ENCODE results near the gene PDE4D. TPM values are rescaled to one million over a fixed set of nuclear protein-coding genes. Genes with fewer than 3 reads are reported as not detected.

The PDE4D gene
- total RNA-seq, 2 experiments from 2014 or later = 164 to 175 TPM

GRCh38 chr5:59346514-59346913 is 547.0 kb downstream of the PDE4D start:
- Histone ChIP-seq H3K4me1 (ENCODE audit: insufficient read depth, low read length) (no peaks in the 10 kb centered on the region), H3K4me3 (ENCODE audit: low read length) (no peak overlapping the region), H3K9me3 (ENCODE audit: control insufficient read depth in 1 of 2, insufficient read depth in 1 of 2, low read length in 2 of 2) (no peaks in the 10 kb centered on the region), H3K27ac (ENCODE audit: low read depth in 1 of 2, low read length in 2 of 2) (no peak overlapping the region), H3K36me3 (ENCODE audit: insufficient read depth, low read length) (no peaks in the 10 kb centered on the region), H3K27me3 (ENCODE audit: control insufficient read depth in 1 of 2, insufficient read depth in 2 of 2, low read length in 2 of 2) (peaks cover 0 to 9% of the 10 kb centered on the region in 2 experiments)
- Mint-ChIP-seq H3K4me1 (ENCODE audit: low read depth) (no peaks in the 10 kb centered on the region), H3K27ac (no peak overlapping the region), H3K36me3 (ENCODE audit: low read depth) (no peaks in the 10 kb centered on the region), H3K4me3 (no peak overlapping the region), H3K9me3 (no peaks in the 10 kb centered on the region), H3K27me3 (peaks cover 21% of the 10 kb centered on the region)
- intact Hi-C loops (cut with DNase I, micrococcal nuclease) = no loop called here
- ChIA-PET CTCF (no interaction called here), POLR2A (no interaction called here)
- no peak for DNase-seq
- no peak for TF ChIP-seq CTCF (IDR thresholded peaks at IDR 0.05)
- no peak for ATAC-seq (ENCODE audit: poor library complexity)

GRCh38 chr5:59342181-59342580 is 551.3 kb downstream of the PDE4D start:
- DNase-seq (peak in 2 of 14 experiments; percentile 6 to 11), ATAC-seq (ENCODE audit: poor library complexity) (peak; percentile 55)
- H3K27ac Mint-ChIP-seq = no peak overlapping the region
- no peak for TF ChIP-seq CTCF (IDR thresholded peaks at IDR 0.05)
- Histone ChIP-seq H3K9me3 (ENCODE audit: control insufficient read depth in 1 of 2, insufficient read depth in 1 of 2, low read length in 2 of 2) (no peaks in the 10 kb centered on the region), H3K4me3 (ENCODE audit: low read length) (no peak overlapping the region), H3K36me3 (ENCODE audit: insufficient read depth, low read length) (no peaks in the 10 kb centered on the region), H3K4me1 (ENCODE audit: insufficient read depth, low read length) (no peaks in the 10 kb centered on the region), H3K27ac (ENCODE audit: low read depth in 1 of 2, low read length in 2 of 2) (no peak overlapping the region), H3K27me3 (ENCODE audit: control insufficient read depth in 1 of 2, insufficient read depth in 2 of 2, low read length in 2 of 2) (peaks cover 0 to 21% of the 10 kb centered on the region in 2 experiments)
- no peaks in the 10 kb centered on the region for H3K9me3 Mint-ChIP-seq
- H3K4me3 Mint-ChIP-seq = no peak overlapping the region
- H3K27me3 Mint-ChIP-seq = peaks cover 38% of the 10 kb centered on the region
- CTCF ChIA-PET = interaction anchor here (0.9 to 2.1 kb wide), 3 partner anchors 10 to 16 kb away, joined by 3 to 7 read pairs (median 3); no protein-coding TSS in a partner anchor
- intact Hi-C loops (cut with DNase I, micrococcal nuclease) = no loop called here
- no peaks in the 10 kb centered on the region for H3K36me3 Mint-ChIP-seq (ENCODE audit: low read depth)
- POLR2A ChIA-PET = interaction anchor here (0.8 kb wide), 1 partner anchor 10 kb away, joined by 3 read pairs; no protein-coding TSS in a partner anchor
- no peaks in the 10 kb centered on the region for H3K4me1 Mint-ChIP-seq (ENCODE audit: low read depth)

- H3K4me3 ChIP-seq (ENCODE audit: low read length) = no peak overlapping the region
- H3K4me1 ChIP-seq (ENCODE audit: insufficient read depth, low read length) = no peaks in the 10 kb centered on the region
- no peaks in the 10 kb centered on the region for H3K36me3 ChIP-seq (ENCODE audit: insufficient read depth, low read length)
- H3K27me3 Mint-ChIP-seq = peaks cover 40% of the 10 kb centered on the region
- H3K9me3 Mint-ChIP-seq = no peaks in the 10 kb centered on the region
- DNase-seq (no peak), ATAC-seq (ENCODE audit: poor library complexity) (no peak)
- intact Hi-C loops (cut with DNase I, micrococcal nuclease) = no loop called here
- CTCF ChIA-PET = interaction anchor here (0.9 to 2.1 kb wide), 2 partner anchors 14 to 16 kb away, joined by 3 to 7 read pairs; no protein-coding TSS in a partner anchor
- H3K36me3 Mint-ChIP-seq (ENCODE audit: low read depth) = no peaks in the 10 kb centered on the region
- H3K9me3 ChIP-seq (ENCODE audit: control insufficient read depth in 1 of 2, insufficient read depth in 1 of 2, low read length in 2 of 2) = no peaks in the 10 kb centered on the region
- H3K4me3 Mint-ChIP-seq = no peak overlapping the region
- no peak overlapping the region for H3K27ac Mint-ChIP-seq
- no peak overlapping the region for H3K27ac ChIP-seq (ENCODE audit: low read depth in 1 of 2, low read length in 2 of 2)
- POLR2A ChIA-PET = interaction anchor here (0.8 kb wide), 1 partner anchor 11 kb away, joined by 3 read pairs; no protein-coding TSS in a partner anchor
- TF ChIP-seq CTCF (IDR thresholded peaks at IDR 0.05) = no peak
- H3K4me1 Mint-ChIP-seq (ENCODE audit: low read depth) = no peaks in the 10 kb centered on the region
- peaks cover 0 to 21% of the 10 kb centered on the region in 2 experiments for H3K27me3 ChIP-seq (ENCODE audit: control insufficient read depth in 1 of 2, insufficient read depth in 2 of 2, low read length in 2 of 2)
Measured at GRCh38 chr5:59341760-59342159, 551.8 kb downstream of the PDE4D start.
